NCI-H2227 (cell line): ENCODE measurements around the gene SETMAR.

Experiments
- DNase-seq: peaks from one replicate; lab custom pipeline; 2025; ENCODE audit not compliant: unreplicated experiment; lab: John Stamatoyannopoulos, UW

The SETMAR gene

DNA sequence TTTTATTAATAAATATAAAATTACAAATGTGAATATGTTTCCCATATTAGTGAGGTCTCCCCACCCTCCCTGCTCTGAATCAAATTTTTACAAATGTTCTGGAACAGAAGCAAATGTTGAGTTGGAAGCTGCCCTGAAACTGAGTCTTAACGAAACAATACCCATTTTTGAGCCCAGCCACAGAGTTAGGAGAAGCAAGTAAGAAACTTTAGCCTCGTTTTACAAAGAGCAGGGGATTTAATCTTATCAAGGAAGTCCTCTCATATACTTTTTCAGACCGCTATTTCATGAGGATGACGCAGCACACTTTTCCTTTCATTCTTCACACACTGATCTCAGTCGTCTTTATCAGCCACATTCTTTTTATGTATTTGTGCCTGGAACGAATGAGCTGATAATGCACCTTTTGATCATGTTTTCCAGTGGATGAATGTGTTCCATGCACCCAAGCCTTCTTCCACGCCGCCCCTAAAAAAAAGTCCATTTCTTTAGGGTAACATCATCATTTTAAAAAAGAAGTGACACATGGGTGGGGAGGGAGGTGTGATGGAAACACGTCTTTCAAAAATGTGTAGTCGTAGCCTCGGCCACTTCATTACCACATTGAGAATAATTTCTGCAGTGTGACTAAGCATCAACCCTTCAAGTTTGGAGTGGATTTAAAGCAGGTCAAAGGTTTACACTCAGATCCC, 48.1 kb downstream of the SETMAR start:
- DNase-seq: no peak

DNA sequence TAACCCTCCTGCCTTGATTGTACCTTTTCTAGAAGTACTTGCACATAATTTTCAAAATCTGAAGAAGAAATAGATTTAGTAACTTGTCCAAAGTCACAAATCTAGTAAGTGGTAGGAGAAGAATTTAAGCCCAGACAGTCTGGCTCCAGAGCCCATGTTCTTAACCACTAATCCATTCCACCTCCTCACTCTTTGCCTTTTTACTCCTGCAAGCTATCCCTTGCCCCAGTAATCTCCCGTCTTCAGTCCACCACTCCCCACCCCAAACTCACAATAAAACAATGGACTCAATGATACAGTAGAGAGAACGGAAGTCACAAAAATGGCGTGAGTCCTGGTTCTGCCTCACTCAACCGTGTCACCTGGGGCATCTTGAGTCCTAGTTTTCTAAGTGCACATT, 48.7 kb downstream of the SETMAR start:
- DNase-seq: no peak

DNA sequence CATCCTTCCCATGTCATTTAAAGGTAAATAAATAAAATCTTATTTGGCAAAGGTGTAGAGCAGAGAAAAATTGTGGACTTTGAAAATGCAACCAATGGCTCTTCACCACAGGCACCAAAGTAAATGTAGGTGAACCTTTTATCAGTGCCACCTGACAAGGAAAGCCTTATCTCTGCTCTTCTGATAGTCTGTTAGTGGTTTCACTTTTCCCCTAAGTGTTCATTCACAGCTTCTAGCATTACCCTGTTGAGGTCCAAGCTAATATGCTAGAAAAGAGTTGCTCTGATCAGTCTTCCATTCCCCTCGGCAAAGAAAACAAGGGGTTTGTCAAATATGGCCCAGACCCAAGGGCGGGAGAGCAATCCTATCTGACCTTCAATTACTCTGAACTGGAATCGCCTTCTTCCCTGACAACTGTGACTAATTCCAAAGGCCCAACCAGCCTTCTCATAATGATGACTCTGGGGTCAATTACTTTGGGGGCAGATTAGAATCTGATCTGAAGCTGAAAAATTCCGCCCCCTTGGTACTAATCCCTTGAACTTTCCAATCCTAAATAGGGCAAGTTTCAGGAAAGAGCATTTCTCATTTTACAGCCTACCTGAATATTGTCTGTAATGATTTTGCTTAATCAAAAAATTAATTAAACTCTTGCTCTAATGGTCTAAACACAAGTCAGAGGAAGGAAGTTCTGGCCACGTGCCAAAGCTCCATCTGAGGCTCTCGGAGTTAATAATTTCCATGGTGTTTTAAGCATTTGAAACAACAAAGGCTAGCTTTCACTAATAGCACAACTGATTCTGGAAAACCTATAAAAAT, 52.4 kb downstream of the SETMAR start:
- DNase-seq: peak; percentile 5

DNA sequence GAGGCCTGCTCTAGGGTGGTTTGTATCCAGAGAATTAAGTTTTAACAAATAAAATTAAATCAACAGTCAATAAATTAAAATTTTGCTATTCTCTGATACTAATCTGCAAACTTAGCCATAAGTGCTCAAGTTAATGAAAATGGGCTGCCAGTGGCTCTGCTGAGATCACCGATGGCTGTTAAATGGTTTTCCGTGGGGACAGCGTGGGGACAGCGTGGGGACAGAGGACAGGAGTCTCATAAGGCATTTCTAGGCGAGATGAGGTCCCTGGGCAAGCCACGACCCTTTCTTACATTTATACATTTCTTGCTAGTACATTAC, 53.0 kb downstream of the SETMAR start:
- no peak for DNase-seq

DNA sequence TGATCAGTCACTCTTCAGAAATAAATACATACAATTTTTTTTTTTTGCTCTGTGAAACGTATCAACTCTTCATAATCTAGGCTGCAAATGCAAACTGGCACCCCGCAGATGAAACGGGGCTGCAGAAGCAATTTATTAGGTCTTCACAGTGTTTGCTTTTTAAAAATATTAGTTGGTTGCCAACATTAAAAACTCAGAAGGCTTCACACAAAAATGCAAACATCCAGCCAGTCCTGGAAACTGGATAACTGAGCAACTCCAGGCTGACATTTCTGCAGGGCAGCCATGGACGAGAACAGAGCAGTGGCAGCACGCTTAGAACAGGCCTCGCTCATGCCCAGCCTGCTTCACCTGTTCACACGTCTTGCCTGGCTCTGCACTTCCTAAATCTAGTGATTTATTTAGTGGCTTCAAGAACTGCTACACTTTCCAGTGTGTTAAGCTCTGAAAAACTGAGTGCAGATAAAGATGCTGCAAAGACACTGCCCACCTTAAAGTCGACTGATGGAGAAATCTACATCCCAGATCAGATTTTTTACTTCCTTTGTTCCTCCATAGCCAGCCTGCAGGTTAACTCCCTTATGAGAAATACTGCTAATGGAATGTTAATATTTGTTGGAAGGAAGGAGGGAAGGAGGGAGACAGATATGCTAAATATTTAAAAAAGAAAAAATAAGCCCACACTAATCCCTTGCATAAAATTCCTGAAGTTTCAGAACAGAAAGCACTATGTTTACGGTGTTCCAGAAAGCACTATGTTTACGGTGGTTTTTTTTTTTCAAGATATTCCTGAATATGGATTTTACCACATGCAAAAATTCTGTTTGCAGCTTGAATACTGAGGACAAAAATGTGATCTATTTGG, 53.6 kb downstream of the SETMAR start:
- DNase-seq: no peak

DNA sequence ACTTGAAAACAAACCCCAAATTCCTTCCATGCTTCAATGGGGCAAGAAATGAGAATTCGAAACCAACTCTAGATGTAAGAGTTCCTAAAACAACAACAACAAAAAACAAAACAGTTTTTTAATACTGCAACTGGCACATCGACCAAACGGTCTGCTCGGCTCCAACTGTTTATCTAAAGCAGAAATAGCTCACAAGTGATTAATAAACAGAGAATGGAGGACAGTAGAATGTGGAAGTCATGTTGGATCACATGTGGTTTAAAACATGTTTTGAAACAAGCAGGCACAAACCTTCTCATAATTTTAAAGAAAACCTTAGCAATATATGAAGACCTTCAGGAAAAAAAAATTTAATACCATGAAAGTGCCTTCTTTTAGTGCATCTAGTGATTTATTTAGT, 55.1 kb downstream of the SETMAR start:
- DNase-seq: no peak

DNA sequence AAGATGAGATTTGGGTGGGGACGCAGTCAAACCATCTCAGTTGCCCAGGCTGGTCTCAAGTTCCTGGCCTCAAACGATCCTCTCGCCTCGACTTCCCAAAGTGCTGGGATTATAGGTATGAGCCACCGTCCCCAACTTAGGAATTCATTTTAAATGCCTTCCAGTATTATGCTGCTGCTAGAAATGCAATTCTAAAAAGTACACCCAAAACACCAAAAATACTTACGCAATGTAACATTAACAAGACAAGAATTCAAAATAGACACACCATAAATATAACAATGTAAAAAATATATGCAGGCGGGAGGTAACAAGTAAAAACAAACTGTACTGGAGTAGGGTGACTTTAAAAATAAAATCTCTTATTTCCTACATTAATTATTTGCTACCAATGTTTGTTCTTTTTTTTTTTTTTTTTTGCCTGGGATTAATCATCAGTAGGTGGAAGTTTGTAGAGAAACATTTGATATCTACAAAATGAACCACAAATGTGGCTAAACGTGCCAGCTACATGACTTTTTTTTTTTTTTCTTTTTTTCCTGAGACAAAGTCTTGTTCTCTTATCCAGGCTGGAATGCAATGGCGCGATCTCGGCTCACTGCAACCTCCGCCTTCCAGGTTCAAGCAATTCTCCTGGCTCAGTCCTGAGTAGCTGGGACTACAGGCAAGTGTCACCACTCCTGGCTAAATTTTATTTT, 56.8 kb downstream of the SETMAR start:
- DNase-seq: no peak

DNA sequence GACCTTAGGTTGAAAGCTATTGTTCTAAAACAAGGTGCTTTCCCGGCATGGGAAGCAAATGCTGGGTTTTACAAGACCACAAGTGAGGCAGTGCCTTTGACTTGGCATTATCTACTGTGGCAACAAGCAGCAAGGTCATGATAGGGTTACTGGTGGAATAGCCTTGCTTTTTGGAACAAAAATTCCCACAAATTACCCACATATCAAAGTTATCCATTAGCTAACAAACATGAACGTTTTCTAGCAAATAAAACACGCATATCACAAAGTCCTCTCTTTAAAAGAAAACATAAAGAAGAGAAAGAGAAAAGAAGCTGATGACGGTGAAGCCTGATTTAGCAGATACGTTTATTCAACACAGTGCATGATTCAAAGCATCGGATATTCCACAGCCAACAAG, 57.6 kb downstream of the SETMAR start:
- no peak for DNase-seq

DNA sequence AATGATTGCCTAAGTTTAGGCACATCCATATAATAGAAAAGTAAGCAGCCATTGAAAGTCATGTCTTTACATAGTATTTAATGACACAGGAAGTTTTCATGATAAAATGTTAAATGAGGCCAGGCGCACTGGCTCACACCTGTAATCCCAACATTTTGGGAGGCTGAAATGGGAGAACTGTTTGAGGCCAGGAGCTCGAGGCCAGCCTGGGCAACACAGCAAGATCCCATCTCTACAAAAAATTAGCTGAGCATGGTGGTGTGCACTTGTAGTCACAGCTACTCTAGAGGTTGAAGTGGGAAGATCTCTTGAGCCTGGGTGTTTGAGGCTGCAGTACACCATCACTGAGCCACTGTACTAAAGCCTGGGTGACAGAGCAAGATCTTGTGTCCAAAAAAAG, 59.4 kb downstream of the SETMAR start:
- DNase-seq: no peak
